GM12801 (cell line): ENCODE measurements around the gene KLRB1.

ENCODE experiments used
- CTCF ChIP-seq: IDR thresholded peaks from one replicate; pipeline ENCODE4 v1.5.1; 2011; ENCODE audit warnings: control low read depth; ENCODE audit not compliant: insufficient read length; ENCODE audit errors: extremely low read depth

Gene KLRB1

GRCh38 chr12:9646794-9647781 is 39.4 kb upstream of the KLRB1 start:
- TF ChIP-seq CTCF: no peak

GRCh38 chr12:9643266-9643660 is 35.5 kb upstream of the KLRB1 start:
- no peak for TF ChIP-seq CTCF

GRCh38 chr12:9642606-9643265 is 35.0 kb upstream of the KLRB1 start:
- no peak for TF ChIP-seq CTCF

- TF ChIP-seq CTCF: no peak
Observed at GRCh38 chr12:9640024-9640423, 32.3 kb upstream of the KLRB1 start.

GRCh38 chr12:9636851-9637206 is 29.1 kb upstream of the KLRB1 start:
- TF ChIP-seq CTCF: no peak

- no peak for TF ChIP-seq CTCF
Observed at GRCh38 chr12:9636150-9636850, 28.6 kb upstream of the KLRB1 start.
